ENCODE data around the gene HEY2. TPM values are rescaled to one million over a fixed set of nuclear protein-coding genes. Genes with fewer than 3 reads are reported as not detected.
"Not testable (repeated sequence)": the region's sequence is repeated elsewhere in the genome, so short reads cannot be mapped to it uniquely, and the experiment has no call there.

The HEY2 gene
- total RNA-seq, 2 experiments from 2014 or later, result not detected

DNA sequence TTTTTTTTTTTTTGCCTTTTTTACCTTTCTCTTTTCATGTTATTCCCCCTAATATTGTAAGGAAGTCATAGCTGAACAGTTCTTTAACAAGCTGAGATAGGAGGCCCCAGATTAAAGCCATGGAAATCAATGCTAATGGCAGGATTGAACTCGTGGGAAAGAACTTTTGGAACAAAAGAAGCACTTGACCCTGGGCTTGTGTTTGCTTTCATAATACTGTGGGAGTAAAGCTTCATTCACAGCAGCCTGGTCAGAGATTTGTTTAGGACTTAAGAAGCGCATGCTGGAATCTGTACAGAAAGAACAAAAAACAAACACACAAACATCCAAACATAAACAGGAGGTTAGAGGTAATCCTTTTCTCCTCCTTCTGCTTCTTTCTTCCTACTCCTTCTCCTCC is 5.1 kb downstream of the HEY2 start:
- DNase-seq, result no peak
- ChIA-PET CTCF (interaction anchor here (0.8 to 3.1 kb wide), 6 partner anchors 9 to 450 kb away, joined by 3 to 60 read pairs (median 7); no protein-coding TSS in a partner anchor), POLR2A (no interaction called here)
- Mint-ChIP-seq H3K4me3 (no peak overlapping the region), H3K36me3 (ENCODE audit: low read depth) (no peaks in the 10 kb centered on the region), H3K4me1 (ENCODE audit: low read depth) (peaks cover 12% of the 10 kb centered on the region), H3K27ac (no peak overlapping the region), H3K27me3 (ENCODE audit: low read depth) (peaks cover 57% of the 10 kb centered on the region), H3K9me3 (ENCODE audit: insufficient read depth) (no peaks in the 10 kb centered on the region)
- no peak for ATAC-seq

DNA sequence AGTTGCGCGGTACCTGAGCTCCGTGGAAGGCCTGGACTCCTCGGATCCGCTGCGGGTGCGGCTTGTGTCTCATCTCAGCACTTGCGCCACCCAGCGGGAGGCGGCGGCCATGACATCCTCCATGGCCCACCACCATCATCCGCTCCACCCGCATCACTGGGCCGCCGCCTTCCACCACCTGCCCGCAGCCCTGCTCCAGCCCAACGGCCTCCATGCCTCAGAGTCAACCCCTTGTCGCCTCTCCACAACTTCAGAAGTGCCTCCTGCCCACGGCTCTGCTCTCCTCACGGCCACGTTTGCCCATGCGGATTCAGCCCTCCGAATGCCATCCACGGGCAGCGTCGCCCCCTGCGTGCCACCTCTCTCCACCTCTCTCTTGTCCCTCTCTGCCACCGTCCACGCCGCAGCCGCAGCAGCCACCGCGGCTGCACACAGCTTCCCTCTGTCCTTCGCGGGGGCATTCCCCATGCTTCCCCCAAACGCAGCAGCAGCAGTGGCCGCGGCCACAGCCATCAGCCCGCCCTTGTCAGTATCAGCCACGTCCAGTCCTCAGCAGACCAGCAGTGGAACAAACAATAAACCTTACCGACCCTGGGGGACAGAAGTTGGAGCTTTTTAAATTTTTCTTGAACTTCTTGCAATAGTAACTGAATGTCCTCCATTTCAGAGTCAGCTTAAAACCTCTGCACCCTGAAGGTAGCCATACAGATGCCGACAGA is 9.9 kb downstream of the HEY2 start:
- no peak overlapping the region for H3K4me3 Mint-ChIP-seq
- H3K36me3 Mint-ChIP-seq (ENCODE audit: low read depth), result no peaks in the 10 kb centered on the region
- no peak overlapping the region for H3K27ac Mint-ChIP-seq
- peaks cover 49% of the 10 kb centered on the region for H3K27me3 Mint-ChIP-seq (ENCODE audit: low read depth)
- no peaks in the 10 kb centered on the region for H3K4me1 Mint-ChIP-seq (ENCODE audit: low read depth)
- CTCF ChIA-PET, result interaction anchor here (0.8 to 3.8 kb wide), 5 partner anchors 8 to 449 kb away, joined by 3 to 16 read pairs (median 3); no protein-coding TSS in a partner anchor
- DNase-seq (no peak), ATAC-seq (no peak)
- no peaks in the 10 kb centered on the region for H3K9me3 Mint-ChIP-seq (ENCODE audit: insufficient read depth)
- POLR2A ChIA-PET, result no interaction called here

DNA sequence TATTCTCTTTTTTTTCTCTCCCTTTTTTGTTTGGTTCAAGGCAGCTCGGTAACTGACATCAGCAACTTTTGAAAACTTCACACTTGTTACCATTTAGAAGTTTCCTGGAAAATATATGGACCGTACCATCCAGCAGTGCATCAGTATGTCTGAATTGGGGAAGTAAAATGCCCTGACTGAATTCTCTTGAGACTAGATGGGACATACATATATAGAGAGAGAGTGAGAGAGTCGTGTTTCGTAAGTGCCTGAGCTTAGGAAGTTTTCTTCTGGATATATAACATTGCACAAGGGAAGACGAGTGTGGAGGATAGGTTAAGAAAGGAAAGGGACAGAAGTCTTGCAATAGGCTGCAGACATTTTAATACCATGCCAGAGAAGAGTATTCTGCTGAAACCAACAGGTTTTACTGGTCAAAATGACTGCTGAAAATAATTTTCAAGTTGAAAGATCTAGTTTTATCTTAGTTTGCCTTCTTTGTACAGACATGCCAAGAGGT is 10.6 kb downstream of the HEY2 start:
- H3K27me3 Mint-ChIP-seq (ENCODE audit: low read depth), result peaks cover 43% of the 10 kb centered on the region
- ChIA-PET CTCF (interaction anchor here (0.8 to 3.8 kb wide), 6 partner anchors 8 to 449 kb away, joined by 3 to 16 read pairs (median 4); partner anchors contain the start of gene HINT3), POLR2A (no interaction called here)
- H3K4me3 Mint-ChIP-seq, result no peak overlapping the region
- ATAC-seq (no peak), DNase-seq (no peak)
- no peaks in the 10 kb centered on the region for H3K36me3 Mint-ChIP-seq (ENCODE audit: low read depth)
- H3K9me3 Mint-ChIP-seq (ENCODE audit: insufficient read depth), result no peaks in the 10 kb centered on the region
- no peak overlapping the region for H3K27ac Mint-ChIP-seq
- H3K4me1 Mint-ChIP-seq (ENCODE audit: low read depth), result no peaks in the 10 kb centered on the region

DNA sequence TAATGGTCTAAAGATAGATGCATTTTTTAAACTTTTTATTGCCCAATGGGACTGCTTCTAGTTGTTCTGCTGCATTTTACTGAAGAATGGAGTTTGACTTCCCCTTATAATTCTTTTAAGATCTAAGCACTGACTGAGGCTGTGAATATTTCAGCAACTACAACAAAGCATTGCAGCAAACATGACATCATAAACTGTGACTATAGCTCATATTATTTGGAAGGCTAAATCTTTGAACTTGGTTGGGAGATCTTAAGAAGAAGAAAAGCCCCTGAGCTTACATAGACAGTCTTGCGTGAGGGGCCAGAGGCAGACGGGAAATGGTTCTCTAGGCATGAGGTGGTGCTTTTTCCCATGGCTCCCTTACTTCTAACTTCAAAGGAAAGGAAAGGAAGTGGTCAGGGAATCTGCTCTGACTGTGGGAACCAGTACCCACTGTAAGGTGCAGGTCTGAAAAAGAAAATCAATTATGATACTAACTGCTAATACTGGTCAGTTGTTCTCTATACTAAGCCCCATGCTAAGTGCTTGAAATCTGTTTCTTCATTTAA is 14.8 kb downstream of the HEY2 start:
- DNase-seq (no peak), ATAC-seq (no peak)
- ChIA-PET CTCF (interaction anchor here (1.0 to 8.3 kb wide), 7 partner anchors 10 to 463 kb away, joined by 3 to 58 read pairs (median 5); no protein-coding TSS in a partner anchor), POLR2A (no interaction called here)
- Mint-ChIP-seq H3K4me1 (ENCODE audit: low read depth) (no peaks in the 10 kb centered on the region), H3K4me3 (no peak overlapping the region), H3K36me3 (ENCODE audit: low read depth) (no peaks in the 10 kb centered on the region), H3K27me3 (ENCODE audit: low read depth) (peaks cover 43% of the 10 kb centered on the region), H3K9me3 (ENCODE audit: insufficient read depth) (no peaks in the 10 kb centered on the region), H3K27ac (no peak overlapping the region)

DNA sequence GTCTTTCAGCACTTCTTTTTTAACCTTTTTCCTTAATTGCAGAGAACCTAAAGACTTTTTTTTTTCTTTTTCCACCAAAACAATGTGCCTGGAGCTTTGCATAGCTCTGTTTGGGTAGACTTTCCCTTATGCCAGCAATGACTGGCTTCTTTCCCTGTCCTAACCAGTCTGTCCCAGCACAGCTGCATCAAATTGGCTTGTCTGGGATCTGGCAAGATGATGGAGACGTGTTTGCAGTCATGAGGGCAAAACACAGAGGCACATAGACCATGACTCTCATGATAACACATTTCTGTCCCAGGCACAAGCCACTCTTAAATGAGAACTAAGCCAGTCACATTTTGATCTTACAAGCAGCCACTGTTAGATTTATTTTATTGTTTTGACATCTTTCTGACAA is 16.5 kb downstream of the HEY2 start:
- ChIA-PET POLR2A (interaction anchor here (0.7 kb wide), 1 partner anchor 468 kb away, joined by 3 read pairs; no protein-coding TSS in a partner anchor), CTCF (interaction anchor here (0.6 to 8.3 kb wide), 7 partner anchors 13 to 461 kb away, joined by 3 to 58 read pairs (median 3); no protein-coding TSS in a partner anchor)
- Mint-ChIP-seq H3K27me3 (ENCODE audit: low read depth) (peaks cover 31% of the 10 kb centered on the region), H3K27ac (no peak overlapping the region), H3K36me3 (ENCODE audit: low read depth) (no peaks in the 10 kb centered on the region), H3K4me3 (no peak overlapping the region), H3K4me1 (ENCODE audit: low read depth) (peaks cover 2% of the 10 kb centered on the region), H3K9me3 (ENCODE audit: insufficient read depth) (no peaks in the 10 kb centered on the region)
- DNase-seq, result no peak
- no peak for ATAC-seq

DNA sequence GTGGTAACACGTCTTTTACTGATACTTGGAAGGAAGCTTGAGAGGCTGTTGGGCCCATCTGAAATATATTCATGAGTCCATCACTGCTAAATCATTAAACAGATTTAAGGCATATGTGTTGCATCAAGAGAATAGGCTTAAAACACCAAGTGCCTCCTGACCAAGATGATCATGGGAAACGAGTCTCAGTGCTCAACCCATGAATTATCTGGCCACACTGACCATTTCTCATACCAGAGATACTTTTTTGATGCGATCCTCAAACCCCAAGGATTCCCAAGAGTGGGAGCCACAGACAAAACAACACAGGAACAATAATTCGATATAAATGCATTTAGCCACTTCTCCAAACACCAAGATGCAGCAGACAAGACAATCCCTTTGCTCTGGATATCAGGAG is 17.2 kb downstream of the HEY2 start:
- no peak for DNase-seq
- H3K36me3 Mint-ChIP-seq (ENCODE audit: low read depth), result no peaks in the 10 kb centered on the region
- no peaks in the 10 kb centered on the region for H3K9me3 Mint-ChIP-seq (ENCODE audit: insufficient read depth)
- no peak overlapping the region for H3K27ac Mint-ChIP-seq
- no peak for ATAC-seq
- peaks cover 26% of the 10 kb centered on the region for H3K27me3 Mint-ChIP-seq (ENCODE audit: low read depth)
- ChIA-PET POLR2A (no interaction called here), CTCF (interaction anchor here (1.2 to 8.3 kb wide), 3 partner anchors 13 to 454 kb away, joined by 3 to 58 read pairs (median 3); no protein-coding TSS in a partner anchor)
- H3K4me1 Mint-ChIP-seq (ENCODE audit: low read depth), result peaks cover 2% of the 10 kb centered on the region
- H3K4me3 Mint-ChIP-seq, result no peak overlapping the region

DNA sequence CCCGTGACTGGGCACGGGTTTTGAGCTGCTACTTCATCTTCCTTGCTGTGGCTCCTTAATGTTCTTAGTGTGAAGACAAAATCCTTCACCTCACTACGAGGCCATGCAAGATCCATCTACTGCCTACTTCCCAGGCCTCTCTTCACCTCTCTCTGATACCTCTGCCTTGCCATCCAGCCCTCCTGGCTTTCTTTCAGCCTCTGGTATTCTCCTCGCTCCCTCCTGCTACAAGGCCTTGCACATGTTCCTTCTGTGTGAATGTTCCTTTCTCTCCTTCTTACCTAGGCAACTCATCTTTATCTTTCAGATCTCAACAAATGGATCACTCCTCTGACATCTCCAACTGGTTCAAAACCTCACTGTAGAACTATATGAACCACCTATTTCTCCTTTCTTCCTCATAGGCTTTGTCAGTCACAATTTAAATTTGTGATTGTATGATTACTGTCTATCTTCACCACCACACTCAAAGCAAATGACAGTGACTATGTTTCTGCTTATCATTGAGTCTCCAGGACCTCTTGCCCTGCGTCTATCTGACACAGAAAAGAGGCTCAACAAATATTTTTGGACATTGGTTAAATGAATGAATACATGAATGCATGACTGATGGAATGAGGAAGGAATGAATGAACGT is 19.8 kb downstream of the HEY2 start:
- Mint-ChIP-seq H3K27ac (no peak overlapping the region), H3K27me3 (ENCODE audit: low read depth) (peaks cover 21% of the 10 kb centered on the region), H3K4me1 (ENCODE audit: low read depth) (peaks cover 2% of the 10 kb centered on the region), H3K4me3 (no peak overlapping the region), H3K36me3 (ENCODE audit: low read depth) (no peaks in the 10 kb centered on the region), H3K9me3 (ENCODE audit: insufficient read depth) (no peaks in the 10 kb centered on the region)
- ATAC-seq, result no peak
- ChIA-PET CTCF (interaction anchor here (0.7 to 8.3 kb wide), 3 partner anchors 10 to 457 kb away, joined by 3 to 58 read pairs (median 3); no protein-coding TSS in a partner anchor), POLR2A (no interaction called here)
- no peak for DNase-seq

DNA sequence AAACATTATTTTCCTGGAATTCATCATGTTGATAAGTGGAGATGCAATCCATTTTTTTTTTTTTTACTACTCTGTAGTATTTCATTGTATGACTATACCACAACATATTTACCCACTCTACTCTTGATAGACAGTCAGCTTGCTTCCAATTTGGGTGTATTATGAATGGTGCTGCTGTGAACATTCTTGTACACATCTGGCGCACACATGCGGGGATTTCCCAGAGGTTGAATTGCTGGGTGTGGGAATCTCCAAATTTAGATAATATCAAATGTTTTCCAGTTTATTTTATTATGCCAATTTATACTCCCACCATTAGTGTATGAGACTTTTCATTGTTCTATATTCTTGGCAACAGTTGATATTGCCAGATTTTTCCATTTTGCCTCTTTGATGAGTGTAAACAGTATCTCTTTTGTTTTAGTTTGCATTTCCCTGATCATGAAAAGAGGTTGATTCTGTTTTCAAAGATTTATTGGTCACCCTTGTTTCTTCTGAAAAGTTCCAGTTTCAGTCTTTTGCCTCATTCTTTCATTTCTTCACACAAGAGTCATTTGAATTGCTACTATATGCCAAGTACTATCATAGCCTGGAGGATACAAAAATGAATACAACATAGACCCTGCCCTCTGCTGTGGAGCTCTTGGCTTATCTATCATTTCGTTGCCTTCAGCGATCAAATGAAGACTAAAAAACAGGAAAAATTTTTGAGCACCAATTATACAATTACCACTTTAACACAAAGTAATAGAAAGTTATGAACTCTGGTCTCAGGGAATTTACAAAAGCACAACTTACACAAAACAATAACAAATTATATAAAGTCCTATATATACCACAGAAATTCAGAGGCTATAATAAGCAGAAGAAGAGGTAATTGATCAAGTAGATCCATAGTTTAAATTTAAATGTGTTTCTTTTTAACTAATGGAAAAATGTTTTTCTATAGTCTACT is 24.2 kb downstream of the HEY2 start:
- DNase-seq, result no peak
- no peak for ATAC-seq
- no peak overlapping the region for H3K27ac Mint-ChIP-seq
- peaks cover 2% of the 10 kb centered on the region for H3K4me1 Mint-ChIP-seq (ENCODE audit: low read depth)
- H3K36me3 Mint-ChIP-seq (ENCODE audit: low read depth), result no peaks in the 10 kb centered on the region
- no peak overlapping the region for H3K4me3 Mint-ChIP-seq
- H3K9me3 Mint-ChIP-seq (ENCODE audit: insufficient read depth), result no peaks in the 10 kb centered on the region
- H3K27me3 Mint-ChIP-seq (ENCODE audit: low read depth), result peaks cover 29% of the 10 kb centered on the region
- ChIA-PET POLR2A (no interaction called here), CTCF (no interaction called here)

DNA sequence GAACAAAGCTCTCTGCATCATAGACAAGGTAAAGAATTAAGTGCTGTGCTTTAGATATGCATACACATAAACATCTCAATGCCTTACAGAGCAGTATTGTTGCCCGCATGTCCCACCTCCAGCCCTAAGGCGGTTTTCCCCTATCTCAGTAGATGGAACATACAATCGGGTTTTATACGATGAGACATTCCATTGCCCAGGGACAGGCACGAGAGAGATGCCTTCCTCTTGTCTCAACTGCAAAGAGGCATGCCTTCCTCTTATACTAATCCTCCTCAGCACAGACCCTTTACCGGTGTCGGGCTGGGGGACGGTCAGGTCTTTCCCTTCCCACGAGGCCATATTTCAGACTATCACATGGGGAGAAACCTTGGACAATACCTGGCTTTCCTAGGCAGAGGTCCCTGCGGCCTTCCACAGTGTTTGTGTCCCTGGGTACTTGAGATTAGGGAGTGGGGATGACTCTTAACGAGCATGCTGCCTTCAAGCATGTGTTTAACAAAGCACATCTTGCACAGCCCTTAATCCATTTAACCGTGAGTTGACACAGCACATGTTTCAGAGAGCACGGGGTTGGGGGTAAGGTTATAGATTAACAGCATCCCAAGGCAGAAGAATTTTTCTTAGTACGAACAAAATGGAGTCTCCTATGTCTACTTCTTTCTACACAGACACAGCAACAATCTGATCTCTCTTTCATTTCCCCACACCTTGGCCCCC is 26.8 kb downstream of the HEY2 start:
- H3K9me3 Mint-ChIP-seq (ENCODE audit: insufficient read depth); H3K4me3 Mint-ChIP-seq; H3K27ac Mint-ChIP-seq; CTCF ChIA-PET; DNase-seq; POLR2A ChIA-PET; ATAC-seq; H3K4me1 Mint-ChIP-seq (ENCODE audit: low read depth); H3K36me3 Mint-ChIP-seq (ENCODE audit: low read depth): not testable (repeated sequence)
- H3K27me3 Mint-ChIP-seq (ENCODE audit: low read depth), result peaks cover 30% of the 10 kb centered on the region

DNA sequence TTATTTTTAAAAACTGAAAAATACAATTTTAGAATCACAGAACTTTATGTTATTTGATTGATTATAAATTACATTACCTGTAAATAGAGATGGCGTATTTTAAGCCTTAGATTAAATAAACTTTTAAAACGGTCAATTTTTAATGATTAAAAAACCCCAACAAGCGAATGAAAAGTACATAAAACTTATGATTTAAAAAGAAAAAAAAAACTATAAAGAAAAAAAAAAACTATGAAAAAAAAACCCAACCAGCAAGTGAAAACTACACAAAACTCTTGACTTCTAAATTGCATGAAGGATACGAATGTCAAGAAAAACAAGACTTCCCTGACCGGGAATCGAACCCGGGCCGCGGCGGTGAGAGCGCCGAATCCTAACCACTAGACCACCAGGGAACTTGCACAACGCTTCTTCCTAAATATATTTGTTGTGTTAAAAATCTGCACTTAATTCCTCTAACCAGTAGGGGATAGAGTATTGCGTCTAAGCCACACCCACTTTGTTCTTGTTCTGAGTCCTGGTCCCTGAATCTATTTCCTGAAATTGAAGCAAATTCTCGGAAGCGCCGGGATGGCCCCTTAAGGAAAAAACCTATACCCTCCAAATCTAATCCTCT is 30.6 kb downstream of the HEY2 start:
- ChIA-PET CTCF (interaction anchor here (0.7 to 5.4 kb wide), 12 partner anchors 11 to 475 kb away, joined by 3 to 122 read pairs (median 8); partner anchors contain the start of genes HINT3 and NCOA7), POLR2A (interaction anchor here (0.5 to 4.7 kb wide), 8 partner anchors 10 to 479 kb away, joined by 3 to 186 read pairs (median 12); partner anchors contain the start of genes HDDC2, HINT3, NCOA7 and TRMT11)
- Mint-ChIP-seq H3K27ac (no peak overlapping the region), H3K9me3 (ENCODE audit: insufficient read depth) (no peaks in the 10 kb centered on the region), H3K27me3 (ENCODE audit: low read depth) (peaks cover 22% of the 10 kb centered on the region), H3K36me3 (ENCODE audit: low read depth) (peaks cover 2% of the 10 kb centered on the region), H3K4me3 (no peak overlapping the region), H3K4me1 (ENCODE audit: low read depth) (peaks cover 11% of the 10 kb centered on the region)
- DNase-seq (peak; percentile 86), ATAC-seq (peak; percentile 82)
